ENCODE data around the gene COMMD10.

DNA sequence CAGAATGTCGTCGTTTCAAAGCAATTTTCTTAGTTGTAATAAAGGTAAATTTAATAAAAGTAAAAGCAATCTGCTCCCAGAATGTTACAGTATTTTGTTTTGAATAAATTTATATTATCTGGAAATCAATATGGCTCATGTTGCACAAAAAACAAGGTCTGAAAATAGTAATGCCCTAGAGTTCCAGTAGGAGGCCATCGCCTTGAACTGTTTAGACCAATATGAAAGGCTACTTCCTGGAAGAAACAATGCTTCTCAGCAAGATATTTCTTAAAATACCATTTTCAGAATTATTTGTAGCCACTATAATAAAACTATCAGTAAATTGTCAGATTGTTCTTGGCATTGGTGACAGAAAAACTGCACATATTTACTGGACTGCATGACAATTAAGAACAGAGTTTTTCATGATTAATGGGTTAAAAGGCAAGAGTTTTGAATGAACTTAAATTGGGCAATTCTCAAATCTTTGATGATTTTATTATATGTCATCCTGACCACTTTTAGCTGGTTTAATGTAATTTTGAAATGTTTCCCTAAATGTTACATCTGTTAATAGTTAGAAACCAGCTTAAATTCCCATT lies 153.2 kb downstream of the COMMD10 start:
- no peak for TF ChIP-seq CTCF (IDR thresholded peaks at IDR 0.05)
- no peak for TF ChIP-seq EZH2 (IDR thresholded peaks at IDR 0.05; ENCODE audit: borderline replicate concordance, insufficient read depth, low read depth, low read length, poor library complexity, severe bottlenecking)
